ENCODE data around the gene PACSIN2.

Gene PACSIN2

DNA sequence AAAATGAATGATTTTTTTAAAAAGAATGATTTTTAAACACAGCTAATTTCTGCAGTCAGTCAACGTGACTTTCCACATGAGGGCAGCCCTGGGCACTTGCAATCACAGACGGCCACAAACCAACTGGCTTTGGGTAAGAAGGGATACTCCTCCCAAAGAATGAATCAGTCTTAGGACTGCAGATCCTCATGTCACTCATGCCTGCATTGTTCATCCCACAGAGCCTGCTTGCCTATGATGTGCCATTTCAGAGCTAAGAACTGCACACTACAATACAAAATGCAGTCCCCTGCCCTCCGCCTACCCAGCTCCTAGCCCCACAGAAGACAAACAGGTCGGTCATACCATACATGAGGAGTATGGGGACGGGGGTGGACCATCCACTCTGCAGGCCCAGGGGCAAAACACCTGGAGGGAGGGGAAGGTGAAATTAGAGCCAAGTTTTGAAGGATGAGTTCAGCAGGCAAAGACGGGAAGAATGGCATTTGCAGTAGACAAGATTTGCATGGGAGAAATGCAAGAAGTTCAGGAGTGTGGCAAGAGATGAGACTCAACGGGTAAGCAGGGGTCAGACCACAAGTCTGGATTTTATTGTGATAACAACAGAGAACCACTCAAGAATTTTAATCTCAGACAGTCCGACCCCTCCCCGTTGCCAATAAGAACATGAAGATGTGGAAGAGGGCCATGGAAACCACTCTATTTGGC, 24.7 kb downstream of the PACSIN2 start:
- Histone ChIP-seq H3K79me2 (ENCODE audit: low read length) (peaks cover 20% of the 10 kb centered on the region; the same call in 1 of the 2 replicates), H3K4me3 (ENCODE audit: low read length) (no peak overlapping the region), H3K9me3 (replicated peaks; ENCODE audit: insufficient read depth, low read length) (no peaks in the 10 kb centered on the region), H4K20me1 (ENCODE audit: insufficient read depth, low read length) (no peaks in the 10 kb centered on the region), H3K27me3 (replicated peaks; ENCODE audit: insufficient read depth, low read length) (no peaks in the 10 kb centered on the region), H2AFZ (ENCODE audit: low read length) (no peak overlapping the region), H3K9me2 (replicated peaks; ENCODE audit: insufficient read depth, low read length) (no peaks in the 10 kb centered on the region), H3F3A (ENCODE audit: insufficient read depth, low read length) (no peaks in the 10 kb centered on the region), H3K9ac (ENCODE audit: low read length) (no peak overlapping the region), H3K4me2 (ENCODE audit: low read depth, low read length) (no peak overlapping the region), H3K27ac (ENCODE audit: low read length) (no peak overlapping the region), H3K4me1 (ENCODE audit: low read length) (no peaks in the 10 kb centered on the region), H3K36me3 (replicated peaks; ENCODE audit: insufficient read depth, low read length) (no peaks in the 10 kb centered on the region)
- TF ChIP-seq EZH2phosphoT487 (IDR thresholded peaks at IDR 0.05; ENCODE audit: low read length) (no peak), EZH2 (optimal IDR thresholded peaks at IDR 0.05; ENCODE audit: low read depth, low read length) (no peak)
- TF ChIP-seq, protein P1, sequence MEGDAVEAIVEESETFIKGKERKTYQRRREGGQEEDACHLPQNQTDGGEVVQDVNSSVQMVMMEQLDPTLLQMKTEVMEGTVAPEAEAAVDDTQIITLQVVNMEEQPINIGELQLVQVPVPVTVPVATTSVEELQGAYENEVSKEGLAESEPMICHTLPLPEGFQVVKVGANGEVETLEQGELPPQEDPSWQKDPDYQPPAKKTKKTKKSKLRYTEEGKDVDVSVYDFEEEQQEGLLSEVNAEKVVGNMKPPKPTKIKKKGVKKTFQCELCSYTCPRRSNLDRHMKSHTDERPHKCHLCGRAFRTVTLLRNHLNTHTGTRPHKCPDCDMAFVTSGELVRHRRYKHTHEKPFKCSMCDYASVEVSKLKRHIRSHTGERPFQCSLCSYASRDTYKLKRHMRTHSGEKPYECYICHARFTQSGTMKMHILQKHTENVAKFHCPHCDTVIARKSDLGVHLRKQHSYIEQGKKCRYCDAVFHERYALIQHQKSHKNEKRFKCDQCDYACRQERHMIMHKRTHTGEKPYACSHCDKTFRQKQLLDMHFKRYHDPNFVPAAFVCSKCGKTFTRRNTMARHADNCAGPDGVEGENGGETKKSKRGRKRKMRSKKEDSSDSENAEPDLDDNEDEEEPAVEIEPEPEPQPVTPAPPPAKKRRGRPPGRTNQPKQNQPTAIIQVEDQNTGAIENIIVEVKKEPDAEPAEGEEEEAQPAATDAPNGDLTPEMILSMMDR (IDR thresholded peaks at IDR 0.05; ENCODE audit: low read length) = no peak
- DNase-seq = no peak

DNA sequence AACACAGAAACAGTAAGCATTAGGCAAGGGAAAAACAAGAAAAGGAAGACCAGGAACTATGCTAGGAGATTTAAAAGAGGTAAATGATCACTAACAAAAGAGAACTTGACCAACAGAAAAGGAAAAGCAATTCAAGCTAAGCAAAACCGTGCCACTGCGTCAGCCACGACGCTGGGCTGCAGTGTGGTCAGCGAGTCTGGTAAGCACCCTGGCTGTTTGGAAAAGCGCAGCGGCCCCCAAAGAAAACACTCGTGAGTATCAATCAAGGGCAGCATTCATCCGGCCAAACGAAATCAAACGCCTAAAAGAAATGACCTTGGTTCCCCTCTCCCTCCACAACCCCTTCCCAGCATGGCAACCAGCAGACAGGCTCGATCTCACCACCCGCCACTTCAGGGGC, 28.8 kb downstream of the PACSIN2 start:
- Histone ChIP-seq H3K27me3 (replicated peaks; ENCODE audit: insufficient read depth, low read length) (no peaks in the 10 kb centered on the region), H3K27ac (ENCODE audit: low read length) (no peak overlapping the region), H3K9me2 (replicated peaks; ENCODE audit: insufficient read depth, low read length) (no peaks in the 10 kb centered on the region), H3K36me3 (replicated peaks; ENCODE audit: insufficient read depth, low read length) (no peaks in the 10 kb centered on the region), H3F3A (ENCODE audit: insufficient read depth, low read length) (no peaks in the 10 kb centered on the region), H3K4me2 (ENCODE audit: low read depth, low read length) (no peak overlapping the region), H3K79me2 (ENCODE audit: low read length) (peaks cover 11% of the 10 kb centered on the region; the same call in 1 of the 2 replicates), H4K20me1 (ENCODE audit: insufficient read depth, low read length) (no peaks in the 10 kb centered on the region), H3K4me1 (ENCODE audit: low read length) (no peaks in the 10 kb centered on the region), H3K9ac (ENCODE audit: low read length) (no peak overlapping the region), H3K4me3 (ENCODE audit: low read length) (no peak overlapping the region), H3K9me3 (replicated peaks; ENCODE audit: insufficient read depth, low read length) (no peaks in the 10 kb centered on the region), H2AFZ (ENCODE audit: low read length) (no peak overlapping the region)
- TF ChIP-seq EZH2phosphoT487 (IDR thresholded peaks at IDR 0.05; ENCODE audit: low read length) = no peak
- no peak for TF ChIP-seq EZH2 (optimal IDR thresholded peaks at IDR 0.05; ENCODE audit: low read depth, low read length)
- TF ChIP-seq, protein P1 (IDR thresholded peaks at IDR 0.05; ENCODE audit: low read length) = no peak
- DNase-seq = no peak

DNA sequence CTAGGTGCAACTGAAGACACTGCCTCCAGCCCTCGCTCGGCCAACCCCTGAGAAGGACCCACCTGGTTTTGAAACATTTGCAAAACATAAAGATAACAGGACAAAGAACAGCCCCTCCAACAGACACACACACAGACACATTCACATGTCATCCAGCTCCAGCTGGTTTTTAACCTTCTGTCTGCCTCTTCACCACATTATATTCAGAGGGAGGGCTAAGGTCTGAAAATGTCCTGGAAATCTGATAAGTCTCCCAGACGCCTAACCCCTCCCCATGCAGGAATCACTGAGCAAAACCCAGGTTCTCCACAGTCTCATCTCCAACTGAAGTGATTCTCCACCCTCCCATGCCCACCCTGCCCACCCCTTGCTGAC, 29.4 kb downstream of the PACSIN2 start:
- no peaks in the 10 kb centered on the region for H3F3A ChIP-seq (ENCODE audit: insufficient read depth, low read length)
- H3K27me3 ChIP-seq (replicated peaks; ENCODE audit: insufficient read depth, low read length) = no peaks in the 10 kb centered on the region
- H3K4me3 ChIP-seq (ENCODE audit: low read length) = no peak overlapping the region
- no peaks in the 10 kb centered on the region for H4K20me1 ChIP-seq (ENCODE audit: insufficient read depth, low read length)
- no peak for DNase-seq
- H3K9me3 ChIP-seq (replicated peaks; ENCODE audit: insufficient read depth, low read length) = no peaks in the 10 kb centered on the region
- H3K4me1 ChIP-seq (ENCODE audit: low read length) = no peaks in the 10 kb centered on the region
- H3K79me2 ChIP-seq (ENCODE audit: low read length) = peaks cover 11% of the 10 kb centered on the region; the same call in 1 of the 2 replicates
- no peaks in the 10 kb centered on the region for H3K36me3 ChIP-seq (replicated peaks; ENCODE audit: insufficient read depth, low read length)
- H3K27ac ChIP-seq (ENCODE audit: low read length) = no peak overlapping the region
- no peak overlapping the region for H3K4me2 ChIP-seq (ENCODE audit: low read depth, low read length)
- TF ChIP-seq, protein P1 (IDR thresholded peaks at IDR 0.05; ENCODE audit: low read length) = no peak
- no peak for TF ChIP-seq EZH2phosphoT487 (IDR thresholded peaks at IDR 0.05; ENCODE audit: low read length)
- TF ChIP-seq EZH2 (optimal IDR thresholded peaks at IDR 0.05; ENCODE audit: low read depth, low read length) = no peak
- no peak overlapping the region for H2AFZ ChIP-seq (ENCODE audit: low read length)
- no peak overlapping the region for H3K9ac ChIP-seq (ENCODE audit: low read length)
- H3K9me2 ChIP-seq (replicated peaks; ENCODE audit: insufficient read depth, low read length) = no peaks in the 10 kb centered on the region

All from MM.1S (cell line).